ENCODE data around the gene PELI2. TPM values are rescaled to one million over a fixed set of nuclear protein-coding genes. Genes with fewer than 3 reads are reported as not detected.
A peak's percentile ranks its signal among the peaks of the same experiment; 100 is the strongest.

The PELI2 gene
- total RNA-seq, 1 experiment from 2014 or later = 0.84 TPM

DNA sequence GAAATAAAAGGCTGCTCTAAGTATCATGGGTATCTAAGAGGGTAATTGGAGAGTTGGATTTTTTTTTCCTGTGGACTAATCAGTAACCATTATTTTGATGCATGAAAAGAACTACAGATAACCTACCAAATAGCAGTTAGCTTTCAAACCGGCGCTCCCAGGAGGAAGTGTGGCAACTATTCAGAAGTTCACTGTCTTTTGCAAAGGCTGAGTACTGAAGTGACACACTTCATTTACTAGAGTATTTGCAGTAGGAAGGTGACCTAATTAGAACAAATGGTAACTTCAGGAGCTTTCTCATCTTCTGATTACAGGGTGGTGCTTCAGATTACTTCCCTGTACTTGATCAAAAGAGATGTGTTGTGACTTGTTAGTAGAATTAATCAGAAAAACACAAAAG lies 87.7 kb downstream of the PELI2 start:
- DNase-seq (ENCODE audit: low read depth) = no peak

- DNase-seq (ENCODE audit: low read depth) = no peak
Observed at GRCh38 chr14:56206596-56206995, 88.4 kb downstream of the PELI2 start.

GRCh38 chr14:56207626-56208292 lies 89.5 kb downstream of the PELI2 start:
- DNase-seq (ENCODE audit: low read depth) = no peak

DNA sequence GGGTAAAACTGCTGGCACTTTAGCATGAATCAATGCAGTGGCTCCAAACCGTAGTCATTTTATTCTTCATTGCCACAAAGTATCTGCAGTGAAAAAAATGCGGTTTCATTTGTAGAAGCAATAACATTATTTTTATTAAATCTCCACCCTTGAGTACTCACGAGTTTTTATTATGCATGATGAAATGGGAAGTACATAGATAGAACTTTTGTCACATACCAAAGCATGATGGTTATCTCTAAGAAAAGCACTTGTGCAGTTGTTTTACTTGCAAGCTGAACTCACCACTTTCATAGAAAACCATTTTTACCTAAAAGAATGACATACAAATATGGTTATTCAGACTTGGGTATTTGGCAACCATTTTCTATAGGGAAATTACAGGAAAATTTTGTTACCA lies 90.3 kb downstream of the PELI2 start:
- DNase-seq (ENCODE audit: low read depth) = no peak

DNA sequence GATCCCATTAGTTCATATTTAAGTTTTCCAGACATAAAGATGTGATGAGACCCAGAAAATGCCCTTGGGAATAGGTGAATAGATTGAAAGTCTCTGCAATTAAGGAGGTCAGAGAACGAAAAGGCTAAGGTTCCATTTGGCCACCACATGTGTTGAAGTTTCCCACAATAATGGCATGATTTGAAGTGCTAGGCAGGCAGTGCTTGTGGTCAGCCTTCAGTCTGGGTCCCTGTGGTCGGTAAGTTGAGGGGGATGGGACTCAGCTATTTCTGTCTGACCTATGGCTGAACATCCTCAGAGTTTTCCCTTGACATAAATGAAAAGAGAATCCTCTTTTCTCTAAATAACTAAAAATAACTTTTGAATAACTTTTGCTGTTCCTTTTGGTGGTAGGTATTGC lies 92.4 kb downstream of the PELI2 start:
- peak; percentile 60 for DNase-seq (ENCODE audit: low read depth)

DNA sequence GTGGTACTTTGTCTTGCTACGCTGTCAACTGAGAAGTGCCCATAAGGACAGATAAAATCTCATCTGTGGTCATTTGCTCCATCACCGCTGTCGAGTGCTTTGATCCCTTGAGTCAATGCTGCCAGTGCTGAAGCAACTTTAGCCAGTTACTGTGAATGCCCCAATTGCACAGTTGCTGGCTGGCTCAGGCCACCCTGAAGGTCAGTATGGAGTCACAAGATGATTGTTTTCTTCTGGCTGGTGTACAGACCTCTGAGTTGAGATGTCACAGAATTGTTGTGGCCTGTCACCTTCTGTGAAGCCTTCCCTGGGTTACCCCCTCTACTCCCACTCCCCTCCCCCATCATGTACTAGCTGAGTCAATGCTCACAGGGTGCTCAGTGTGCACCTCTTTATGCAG lies 92.9 kb downstream of the PELI2 start:
- DNase-seq (ENCODE audit: low read depth) = peak; percentile 14

- DNase-seq (ENCODE audit: low read depth) = no peak
Observed at GRCh38 chr14:56211844-56212243, 93.6 kb downstream of the PELI2 start.

DNA sequence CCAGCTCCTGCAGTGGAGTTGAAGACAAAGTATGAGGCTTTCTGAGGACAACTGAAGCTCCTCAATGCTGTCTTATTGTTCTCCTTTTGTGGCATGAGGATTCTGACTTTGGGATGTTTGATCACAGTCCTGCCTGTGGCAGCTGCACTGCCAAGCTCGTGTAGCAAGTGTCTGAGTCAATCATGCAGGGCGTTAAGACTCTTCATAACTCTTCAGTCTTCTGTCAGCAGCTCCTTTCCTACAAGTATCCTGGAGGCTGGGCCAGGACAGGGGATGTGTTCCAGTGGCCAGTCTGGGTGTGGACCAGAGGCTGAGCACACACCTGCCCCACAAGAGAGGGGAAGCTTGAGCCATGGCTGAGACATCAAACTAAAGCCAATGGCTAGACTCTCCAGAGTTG lies 94.3 kb downstream of the PELI2 start:
- DNase-seq (ENCODE audit: low read depth) = no peak

- no peak for DNase-seq (ENCODE audit: low read depth)
Observed at GRCh38 chr14:56213306-56213705, 95.1 kb downstream of the PELI2 start.

GRCh38 chr14:56215180-56215579 lies 97.0 kb downstream of the PELI2 start:
- DNase-seq (ENCODE audit: low read depth) = no peak

- peak; percentile 22 for DNase-seq (ENCODE audit: low read depth)
Observed at GRCh38 chr14:56216626-56217379, 98.6 kb downstream of the PELI2 start.

GRCh38 chr14:56217380-56218045 lies 99.3 kb downstream of the PELI2 start:
- no peak for DNase-seq (ENCODE audit: low read depth)

DNA sequence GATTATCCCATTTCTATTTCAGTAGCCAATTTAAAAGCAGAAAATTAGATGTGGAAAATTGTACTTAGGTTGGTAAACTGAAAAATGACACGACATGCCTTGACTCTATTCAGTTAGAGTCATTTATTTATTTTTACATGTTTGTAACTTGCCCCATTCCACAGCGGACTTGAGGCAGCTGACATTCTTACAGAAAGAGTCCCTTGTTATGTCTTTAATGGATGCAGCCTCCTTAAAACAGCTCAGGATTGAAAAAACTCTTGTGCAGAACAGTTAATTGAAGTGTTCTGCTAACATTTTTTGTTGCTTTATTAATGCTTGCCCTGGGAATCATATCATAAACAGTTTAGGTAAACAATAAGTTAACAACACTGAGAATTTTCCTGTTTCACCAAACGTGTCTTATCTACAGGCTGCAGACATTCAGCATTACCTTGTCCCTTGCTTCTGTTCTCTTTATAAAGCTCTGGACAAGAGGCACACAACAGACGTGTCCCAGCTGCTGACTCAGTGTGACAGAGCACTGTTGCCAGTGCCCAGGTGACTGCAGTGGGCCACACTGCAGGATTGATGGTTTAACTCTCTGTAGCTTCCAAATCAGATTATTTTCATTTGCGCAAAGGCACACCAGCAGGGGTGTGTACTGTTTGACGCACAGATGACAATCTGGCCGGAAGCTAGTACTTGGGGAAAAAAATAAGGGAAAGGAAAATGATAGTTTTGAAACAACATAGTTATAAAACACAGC lies 101.6 kb downstream of the PELI2 start:
- no peak for DNase-seq (ENCODE audit: low read depth)

- no peak for DNase-seq (ENCODE audit: low read depth)
Observed at GRCh38 chr14:56221382-56222128, 103.3 kb downstream of the PELI2 start.

DNA sequence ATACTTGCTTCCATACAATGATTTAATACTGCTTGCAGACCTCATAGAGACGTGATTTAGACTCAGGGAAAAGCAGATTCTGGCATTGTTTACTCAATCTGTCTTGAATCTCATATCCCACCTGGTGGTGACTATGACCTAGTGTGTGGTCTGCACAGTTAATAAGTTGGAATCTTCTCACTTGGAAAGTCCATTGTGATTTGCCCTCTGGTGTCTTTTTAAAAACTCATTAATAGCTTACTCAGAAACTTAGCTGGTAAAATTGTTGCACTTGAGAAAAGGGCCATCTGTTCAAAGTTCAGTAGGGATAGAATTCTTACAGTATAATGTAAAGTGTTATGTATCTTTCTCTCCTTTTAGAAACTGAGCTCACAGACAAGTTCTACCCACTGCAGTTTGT lies 106.0 kb downstream of the PELI2 start:
- DNase-seq (ENCODE audit: low read depth) = no peak

DNA sequence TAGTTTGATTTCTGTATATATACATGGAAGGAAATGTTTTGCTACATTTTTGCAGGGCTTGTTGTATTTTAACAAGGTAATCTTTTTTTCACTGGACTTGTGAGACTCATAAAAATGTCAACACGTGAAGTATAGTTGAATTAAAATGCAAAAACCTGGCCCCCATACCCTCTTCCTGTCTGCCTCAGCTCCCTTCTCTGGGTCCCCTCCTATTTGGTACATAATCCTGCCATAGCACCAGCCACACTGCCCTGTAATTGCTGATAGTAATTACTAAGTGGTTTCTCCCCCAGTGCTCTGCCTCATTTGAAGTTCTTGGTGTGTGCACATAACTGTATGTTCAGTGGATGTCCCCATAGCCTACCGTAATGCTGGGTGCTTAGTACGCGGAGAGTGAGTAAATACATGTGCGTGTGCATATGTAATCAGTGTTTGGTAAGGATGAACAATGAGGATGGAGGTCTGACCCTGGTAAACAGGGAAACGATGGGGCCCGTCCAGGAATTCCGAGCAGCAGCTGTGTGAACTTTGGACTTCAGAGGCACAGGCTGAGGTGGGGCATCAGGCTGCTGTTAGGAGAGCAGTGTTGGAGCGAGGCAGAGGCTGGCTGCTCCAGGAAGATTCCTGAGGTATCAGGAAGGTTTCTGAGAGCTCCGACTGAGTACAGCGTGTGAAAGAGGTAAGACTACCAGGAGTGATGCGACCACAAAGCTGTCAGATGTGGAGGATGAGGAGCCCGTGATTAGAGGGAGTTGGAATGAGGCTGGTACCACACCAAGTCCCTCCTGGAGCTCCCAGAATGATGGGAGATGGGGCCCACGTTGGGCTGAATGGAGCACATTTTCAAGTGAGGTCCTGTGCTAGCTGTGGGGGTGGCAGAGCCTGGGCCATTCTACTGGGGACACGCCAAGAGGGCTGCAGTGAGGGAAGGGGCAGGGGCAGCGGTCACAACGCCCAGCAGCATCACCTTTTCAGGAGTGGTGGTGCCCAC lies 106.8 kb downstream of the PELI2 start:
- no peak for DNase-seq (ENCODE audit: low read depth)

DNA sequence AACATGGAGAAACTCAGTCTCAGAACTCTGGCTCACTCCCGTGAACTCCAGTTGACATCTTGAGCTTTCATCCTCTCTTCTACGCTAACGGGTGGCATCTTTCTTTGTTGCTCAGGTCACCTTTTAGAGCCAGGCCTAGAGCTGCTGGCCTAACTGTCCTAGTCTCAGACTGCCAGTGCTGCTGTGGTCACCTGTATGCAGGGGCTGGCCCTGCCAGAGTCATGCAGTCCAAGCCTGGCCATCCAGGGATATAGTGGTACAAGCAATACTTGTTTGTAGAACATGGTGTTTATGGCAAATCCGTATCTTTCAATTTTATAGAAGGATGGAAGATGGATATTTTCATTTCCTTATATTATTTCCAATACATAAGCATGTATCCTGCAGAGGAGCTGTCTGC lies 117.2 kb downstream of the PELI2 start:
- DNase-seq (ENCODE audit: low read depth) = no peak

DNA sequence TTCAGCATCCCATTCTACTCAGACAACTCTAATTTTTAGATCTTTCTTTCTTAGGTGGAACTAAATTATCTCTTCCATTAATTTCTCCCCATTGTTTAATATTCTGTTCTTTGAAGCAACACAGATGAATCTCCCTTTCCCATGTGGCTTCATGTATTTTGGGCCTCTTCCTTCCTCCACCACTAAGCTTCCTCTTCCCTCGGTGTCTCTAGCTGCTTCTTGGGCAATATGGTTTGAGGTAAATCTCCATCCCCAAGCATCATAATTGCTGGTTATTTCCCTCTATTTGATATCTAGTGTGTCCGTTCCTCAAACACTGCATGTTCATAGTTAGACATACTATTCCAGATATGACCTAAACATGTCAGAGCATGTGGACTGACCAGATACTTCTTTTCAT lies 119.2 kb downstream of the PELI2 start:
- DNase-seq (ENCODE audit: low read depth) = no peak

DNA sequence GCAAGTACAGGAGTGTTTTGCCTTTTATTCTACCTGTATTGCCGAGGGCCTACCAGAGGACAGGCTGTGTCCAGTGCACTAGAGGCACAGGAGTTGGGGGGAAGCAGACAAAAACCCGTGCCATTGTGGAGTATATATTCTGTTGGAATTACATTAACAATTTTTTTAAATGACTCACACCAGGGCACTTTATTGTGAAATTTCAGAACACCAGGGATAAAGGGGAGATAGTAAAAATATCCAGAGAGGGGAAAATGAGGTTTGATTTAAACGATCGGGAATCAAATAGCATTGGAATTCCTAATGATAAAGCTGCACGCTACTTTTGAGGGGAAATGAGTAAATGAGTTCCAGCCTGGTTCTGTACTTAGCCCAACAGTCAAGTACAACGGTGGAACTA lies 123.2 kb downstream of the PELI2 start:
- DNase-seq (ENCODE audit: low read depth) = no peak

DNA sequence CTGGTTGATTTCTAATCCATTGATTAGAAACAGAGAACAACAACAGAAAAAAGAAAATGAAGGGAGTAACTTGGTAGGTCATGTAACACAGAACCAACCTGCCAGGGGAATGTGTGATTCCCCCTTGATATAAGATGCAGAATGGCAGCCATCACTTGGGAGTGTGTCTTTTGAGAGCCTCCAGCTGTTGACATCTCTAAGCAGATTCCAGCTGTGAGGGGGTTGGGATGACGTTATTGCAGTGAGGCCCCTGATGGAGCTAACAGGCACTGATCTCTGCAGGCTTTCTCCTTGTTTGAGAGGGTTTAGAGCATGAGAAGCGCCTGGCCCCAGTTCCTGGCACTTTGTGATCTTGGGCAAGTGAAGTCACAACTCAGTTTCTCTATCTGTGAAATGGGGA lies 124.9 kb downstream of the PELI2 start:
- DNase-seq (ENCODE audit: low read depth) = no peak
